K562 (cell line): Measurements from ENCODE around the gene MPDU1. TPM values are rescaled to one million over a fixed set of nuclear protein-coding genes. Genes with fewer than 3 reads are reported as not detected.
A peak's percentile ranks its signal among the peaks of the same experiment; 100 is the strongest.

Experiments used
- CAMTA2 ChIP-seq: fragments of 250-450 bp; sonication (Bioruptor Pico); conservative IDR thresholded peaks from 2 replicates; pipeline ENCODE4 v1.5.1; 2022
- CC2D1A ChIP-seq: fragments of 450-650 bp; IDR thresholded peaks from 2 replicates; pipeline ENCODE4 v1.6.1; 2017; ENCODE audit warnings: mild to moderate bottlenecking
- CHCHD3 ChIP-seq: fragments of 250-450 bp; sonication (Bioruptor Pico); IDR thresholded peaks from 2 replicates; pipeline ENCODE4 v2.1.2; 2022; ENCODE audit warnings: mild to moderate bottlenecking
- CREB5 ChIP-seq: fragments of 250-450 bp; sonication (Bioruptor Pico); IDR thresholded peaks from 2 replicates; pipeline ENCODE4 v1.5.0; 2020; ENCODE audit warnings: mild to moderate bottlenecking
- CREM ChIP-seq: IDR thresholded peaks from 2 replicates; pipeline ENCODE4 v1.6.1; 2014; ENCODE audit warnings: antibody characterized with exemption, low read depth
- GTF2E2 ChIP-seq: fragments of 200-800 bp; sonication (Bioruptor generic); IDR thresholded peaks from 2 replicates; pipeline ENCODE4 v1.6.1; 2016; ENCODE audit warnings: missing genetic modification characterization, missing compliant biosample characterization
- ILK ChIP-seq: fragments of 450-650 bp; IDR thresholded peaks from 2 replicates; pipeline ENCODE4 v1.6.1; 2016; ENCODE audit warnings: missing genetic modification characterization, low read depth, mild to moderate bottlenecking, missing compliant biosample characterization, moderate library complexity, borderline replicate concordance
- L3MBTL2 ChIP-seq: fragments of 450-650 bp; IDR thresholded peaks from 2 replicates; pipeline ENCODE4 v1.6.1; 2016; ENCODE audit warnings: mild to moderate bottlenecking, moderate library complexity
- NCOA6 ChIP-seq: fragments of 450-650 bp; IDR thresholded peaks from 2 replicates; pipeline ENCODE4 v1.6.1; 2017; ENCODE audit warnings: mild to moderate bottlenecking
- NR2C2 ChIP-seq, 2 experiments: fragments of 200-800 bp in 1 of 2; sonication (Bioruptor generic) in 1 of 2; sonication (generic) in 1 of 2; formaldehyde crosslinking in 1 of 2; IDR thresholded peaks; 2 replicates each; pipeline versions ENCODE4 v1.6.1 to v1.8.0; 2016 to 2022; ENCODE audit warnings: mild to moderate bottlenecking in 1 of 2, missing compliant biosample characterization in 1 of 2, missing genetic modification characterization in 1 of 2, missing genetic modification reagents in 1 of 2
- POLR3G ChIP-seq: IDR thresholded peaks from 2 replicates; pipeline ENCODE4 v1.6.1; 2011; ENCODE audit not compliant: insufficient read length, insufficient replicate concordance; ENCODE audit errors: extremely low read depth
- PREB ChIP-seq: sonication (generic); formaldehyde crosslinking; IDR thresholded peaks from 2 replicates; pipeline ENCODE4 v1.8.1; 2023; ENCODE audit warnings: mild to moderate bottlenecking, missing genetic modification reagents
- SMAD1 ChIP-seq: fragments of 150-350 bp; IDR thresholded peaks from 2 replicates; pipeline ENCODE4 v1.6.1; 2014; ENCODE audit warnings: low read length, low read depth; ENCODE audit not compliant: partially characterized antibody
- SMAD2 ChIP-seq: fragments of 150-350 bp; IDR thresholded peaks from 2 replicates; pipeline ENCODE4 v1.6.1; 2014; ENCODE audit warnings: low read depth, mild to moderate bottlenecking, low read length
- SMC3 ChIP-seq: conservative IDR thresholded peaks from 2 replicates; pipeline ENCODE4 v1.6.1; 2011; ENCODE audit warnings: low read depth, low read length, improper control_type of control experiment; ENCODE audit not compliant: insufficient read depth
- STAT5B ChIP-seq: fragments of 250-450 bp; sonication (Bioruptor Pico); IDR thresholded peaks from 2 replicates; pipeline ENCODE4 v1.8.0; 2021; ENCODE audit warnings: mild to moderate bottlenecking, inconsistent platforms
- TAF15 ChIP-seq: fragments of 200-400 bp; formaldehyde crosslinking; IDR thresholded peaks from 2 replicates; pipeline ENCODE4 v1.6.1; 2017; ENCODE audit warnings: mild to moderate bottlenecking, low read depth, low read length, moderate library complexity
- TEAD1 ChIP-seq, 2 experiments: fragments of 450-650 bp in 1 of 2; sonication (generic) in 1 of 2; formaldehyde crosslinking; IDR thresholded peaks; 2 replicates each; pipeline versions ENCODE4 v1.4.0 to v1.8.0; 2020 to 2022; ENCODE audit warnings: mild to moderate bottlenecking in 2 of 2, missing genetic modification reagents in 1 of 2
- ZBTB12 ChIP-seq: fragments of 250-450 bp; sonication (Bioruptor Pico); IDR thresholded peaks from 2 replicates; pipeline ENCODE4 v1.4.0; 2020
- ZNF165 ChIP-seq: fragments of 250-450 bp; sonication (Bioruptor Pico); IDR thresholded peaks from 2 replicates; pipeline ENCODE4 v1.4.0; 2020; ENCODE audit warnings: borderline replicate concordance
- ZNF174 ChIP-seq: fragments of 250-450 bp; sonication (Bioruptor Pico); IDR thresholded peaks from 2 replicates; pipeline ENCODE4 v1.4.0; 2020; ENCODE audit warnings: mild to moderate bottlenecking
- ZNF316 ChIP-seq: fragments of 450-650 bp; IDR thresholded peaks from 2 replicates; pipeline ENCODE4 v1.6.1; 2016
- ZNF79 ChIP-seq: fragments of 250-450 bp; sonication (Bioruptor Pico); IDR thresholded peaks from 2 replicates; pipeline ENCODE4 v1.4.0; 2020; ENCODE audit warnings: low read depth, mild to moderate bottlenecking, moderate library complexity
- polyA plus RNA-seq, 8 experiments: library from polyadenylated mRNA; depleted of rRNA in 4 of 8; stranded (reverse) in 5 of 8; unstranded in 3 of 8; fragments of >200 nt; fragmentation: Nextera tagmentation in 2 of 8; fragmentation: Illumina TruSeq in 1 of 8; extraction: Ambion mirVana in 2 of 8; extraction: Trizol in 1 of 8; gene quantifications; 2 replicates each; pipeline versions ENCODE4 v1.2.1 to v1.2.3, GENCODE V29; 2011 to 2014; ENCODE audit warnings: inconsistent platforms in 1 of 8, missing spikeins in 1 of 8
- total RNA-seq, 7 experiments: library from RNA; depleted of rRNA in 6 of 7; stranded (reverse); fragments of >200 nt in 6 of 7; fragmentation: Illumina TruSeq in 2 of 7; extraction: Trizol in 2 of 7; gene quantifications; 2 replicates each; pipeline versions ENCODE4 v1.2.1 to v1.2.3, GENCODE V29; 2011 to 2021; ENCODE audit warnings: low replicate concordance in 1 of 7

The MPDU1 gene
- total and polyA plus RNA-seq, 9 of the 15 experiments (the other 6 are each of a cell fraction or from before 2014, with no cell fraction given) = 4.9 to 179 (median 77.1) TPM

GRCh38 chr17:7583253-7584109 is at the start of gene MPDU1 (continued):
- TF ChIP-seq PREB (CRISPR knock-in tag) (no peak), CHCHD3 (no peak), NR2C2 (CRISPR knock-in tag; IDR thresholded peaks at IDR 0.05) (peak; percentile 75), NR2C2 (tag; IDR thresholded peaks at IDR 0.05) (peak; percentile 66), NCOA6 (no peak), TEAD1 (CRISPR knock-in tag; IDR thresholded peaks at IDR 0.05) (0 out of 4 replicates have a peak, but pooled peaks of 1 of the 2 experiments have one; percentile 19), CAMTA2 (CRISPR knock-in tag) (no peak), ZNF79 (CRISPR knock-in tag) (no peak), ZBTB12 (CRISPR knock-in tag) (no peak), GTF2E2 (tag) (peak; percentile 98), ZNF174 (no peak), SMC3 (no peak), POLR3G (no peak), ILK (tag) (no peak), SMAD1 (no peak), L3MBTL2 (peak; percentile 99), STAT5B (CRISPR knock-in tag) (no peak), ZNF165 (CRISPR knock-in tag) (no peak), CC2D1A (no peak), CREB5 (no peak), SMAD2 (no peak), CREM (peak; percentile 85), TAF15 (no peak), ZNF316 (no peak)
